DOHH2 (cell line): ENCODE results near the gene ERN1.

Experiments used
- H3F3A ChIP-seq: fragments of 200-600 bp; sonication (generic), shearing (Covaris generic); 2 replicates; pipeline ENCODE4 v1.6.0; 2016; ENCODE audit warnings: antibody characterized with exemption, mild to moderate bottlenecking; ENCODE audit not compliant: control insufficient read depth, insufficient read depth
- H3K27ac ChIP-seq: fragments of 200-600 bp; sonication (generic); 2 replicates; pipeline ENCODE4 v1.5.1; 2014; ENCODE audit warnings: low read depth, mild to moderate bottlenecking, low read length, moderate library complexity
- H3K27me3 ChIP-seq: fragments of 200-600 bp; sonication (generic); 2 replicates; pipeline ENCODE4 v1.6.1; 2014; ENCODE audit warnings: mild to moderate bottlenecking, low read length, mixed read lengths; ENCODE audit not compliant: control insufficient read depth
- H3K36me3 ChIP-seq: fragments of 200-600 bp; sonication (generic); 2 replicates; pipeline ENCODE4 v1.6.1; 2014; ENCODE audit warnings: mild to moderate bottlenecking, low read length, moderate library complexity, mixed read lengths; ENCODE audit not compliant: control insufficient read depth
- H3K4me1 ChIP-seq: fragments of 200-600 bp; sonication (generic); 2 replicates; pipeline ENCODE4 v1.6.1; 2014; ENCODE audit warnings: mild to moderate bottlenecking, low read length, mixed read lengths; ENCODE audit not compliant: control insufficient read depth
- H3K4me2 ChIP-seq: fragments of 200-600 bp; sonication (generic); 2 replicates; pipeline ENCODE4 v1.6.0; 2014; ENCODE audit warnings: mild to moderate bottlenecking, low read length, moderate library complexity
- H3K4me3 ChIP-seq: fragments of 200-600 bp; sonication (generic); 2 replicates; pipeline ENCODE4 v1.5.1; 2014; ENCODE audit warnings: mild to moderate bottlenecking, low read length, mixed read lengths
- H3K79me2 ChIP-seq: fragments of 200-600 bp; sonication (generic); 2 replicates; pipeline ENCODE4 v1.6.1; 2014; ENCODE audit warnings: mild to moderate bottlenecking, low read length, mixed read lengths; ENCODE audit not compliant: control insufficient read depth
- H3K9me2 ChIP-seq: fragments of 200-600 bp; sonication (generic); replicated peaks from 2 replicates; pipeline ENCODE4 v1.6.1; 2014; ENCODE audit warnings: mild to moderate bottlenecking, low read length, mixed read lengths; ENCODE audit not compliant: control insufficient read depth
- H3K9me3 ChIP-seq: fragments of 200-600 bp; sonication (generic); 2 replicates; pipeline ENCODE4 v1.6.1; 2014; ENCODE audit warnings: antibody characterized with exemption, low read length, mixed read lengths; ENCODE audit not compliant: control insufficient read depth, insufficient read depth
- H4K20me1 ChIP-seq: fragments of 200-600 bp; sonication (generic); 2 replicates; pipeline ENCODE4 v1.6.0; 2014; ENCODE audit warnings: low read depth, mild to moderate bottlenecking, antibody characterized with exemption, low read length, moderate library complexity; ENCODE audit not compliant: control insufficient read depth, insufficient read depth
- CTCF ChIP-seq: fragments of 200-600 bp; sonication (generic); IDR thresholded peaks from one replicate; pipeline ENCODE4 v1.5.1; 2014; ENCODE audit warnings: antibody characterized with exemption, mild to moderate bottlenecking, low read depth, low read length; ENCODE audit not compliant: poor library complexity, severe bottlenecking
- EZH2phosphoT487 ChIP-seq: fragments of 200-600 bp; sonication (generic); IDR thresholded peaks from 2 replicates; pipeline ENCODE4 v1.6.1; 2017; ENCODE audit warnings: borderline replicate concordance, mild to moderate bottlenecking, antibody characterized with exemption, low read length, moderate library complexity, mixed read lengths

The ERN1 gene

DNA sequence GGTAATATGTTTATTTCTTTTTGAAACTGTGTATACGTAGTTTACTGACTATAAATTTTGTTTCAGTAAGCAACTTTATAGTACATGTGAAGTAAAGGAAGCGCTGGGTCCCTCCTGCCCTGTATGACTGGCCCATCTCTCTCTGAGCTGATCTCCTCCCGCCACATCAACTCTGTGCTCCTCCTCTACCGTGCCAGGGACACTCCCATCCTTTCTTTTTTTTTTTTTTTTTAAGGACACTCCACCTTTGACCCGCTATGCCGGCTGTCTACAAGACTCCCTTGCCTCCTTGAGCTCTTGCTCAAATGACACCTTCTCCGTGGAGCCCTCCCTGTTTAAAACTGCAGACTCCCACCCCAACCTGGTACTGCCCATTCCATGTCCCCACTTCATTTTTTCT lies 35.5 kb downstream of the ERN1 start:
- no peaks in the 10 kb centered on the region for H3F3A ChIP-seq
- H3K27me3 ChIP-seq, result no peaks in the 10 kb centered on the region
- no peaks in the 10 kb centered on the region for H3K9me2 ChIP-seq
- no peak overlapping the region for H3K4me3 ChIP-seq
- no peak overlapping the region for H3K4me2 ChIP-seq
- TF ChIP-seq CTCF (no peak), EZH2phosphoT487 (no peak)
- no peaks in the 10 kb centered on the region for H4K20me1 ChIP-seq
- H3K27ac ChIP-seq, result no peak overlapping the region
- no peaks in the 10 kb centered on the region for H3K36me3 ChIP-seq
- no peaks in the 10 kb centered on the region for H3K79me2 ChIP-seq
- no peaks in the 10 kb centered on the region for H3K9me3 ChIP-seq
- peaks cover 23% of the 10 kb centered on the region for H3K4me1 ChIP-seq

- Histone ChIP-seq H3K9me2 (no peaks in the 10 kb centered on the region), H3F3A (no peaks in the 10 kb centered on the region), H3K79me2 (no peaks in the 10 kb centered on the region), H3K27me3 (no peaks in the 10 kb centered on the region), H4K20me1 (no peaks in the 10 kb centered on the region), H3K36me3 (no peaks in the 10 kb centered on the region), H3K4me1 (peaks cover 23% of the 10 kb centered on the region), H3K4me3 (no peak overlapping the region), H3K27ac (no peak overlapping the region), H3K9me3 (no peaks in the 10 kb centered on the region), H3K4me2 (no peak overlapping the region)
- no peak for TF ChIP-seq EZH2phosphoT487
- no peak for TF ChIP-seq CTCF
These were observed 36.9 kb downstream of the ERN1 start for GRCh38 chr17:64092952-64093451.

GRCh38 chr17:64092113-64092512 lies 37.8 kb downstream of the ERN1 start:
- TF ChIP-seq CTCF, result no peak
- TF ChIP-seq EZH2phosphoT487, result no peak
- Histone ChIP-seq H3K9me3 (no peaks in the 10 kb centered on the region), H3F3A (no peaks in the 10 kb centered on the region), H3K9me2 (no peaks in the 10 kb centered on the region), H3K27ac (no peak overlapping the region), H3K4me2 (no peak overlapping the region), H4K20me1 (no peaks in the 10 kb centered on the region), H3K4me3 (no peak overlapping the region), H3K79me2 (no peaks in the 10 kb centered on the region), H3K36me3 (no peaks in the 10 kb centered on the region), H3K27me3 (0 out of 2 replicates have a peak, but pooled peaks cover 2% of the 10 kb centered on the region), H3K4me1 (peaks cover 23% of the 10 kb centered on the region)

DNA sequence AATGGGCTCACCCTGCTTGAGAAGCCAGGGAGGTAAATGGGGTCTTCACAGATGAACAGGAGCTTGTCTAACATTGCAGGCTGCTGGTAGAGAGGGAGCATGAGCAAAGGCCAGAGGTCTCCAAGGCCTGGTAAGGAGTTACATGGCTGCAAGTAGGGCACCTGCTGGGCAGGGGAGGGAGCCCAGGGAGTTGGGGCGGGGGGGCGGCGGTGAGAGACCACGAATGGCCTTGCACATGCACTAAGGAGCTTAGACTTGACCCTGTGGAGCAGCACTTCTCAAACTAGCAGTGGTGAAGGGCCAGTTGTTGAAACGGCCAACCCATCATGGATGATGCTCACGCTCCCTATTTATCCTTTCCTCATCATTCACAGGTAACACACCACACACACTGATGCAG lies 38.4 kb downstream of the ERN1 start:
- H3K4me3 ChIP-seq, result no peak overlapping the region
- TF ChIP-seq EZH2phosphoT487 (no peak), CTCF (no peak)
- H4K20me1 ChIP-seq, result no peaks in the 10 kb centered on the region
- H3K27me3 ChIP-seq, result 0 out of 2 replicates have a peak, but pooled peaks cover 3% of the 10 kb centered on the region
- peaks cover 23% of the 10 kb centered on the region for H3K4me1 ChIP-seq
- H3K4me2 ChIP-seq, result no peak overlapping the region
- no peaks in the 10 kb centered on the region for H3K9me3 ChIP-seq
- H3K36me3 ChIP-seq, result no peaks in the 10 kb centered on the region
- H3K27ac ChIP-seq, result no peak overlapping the region
- H3K9me2 ChIP-seq, result no peaks in the 10 kb centered on the region
- no peaks in the 10 kb centered on the region for H3F3A ChIP-seq
- no peaks in the 10 kb centered on the region for H3K79me2 ChIP-seq
